Liver (tissue), 9 donors: ENCODE measurements around the gene TSPAN15. TPM values are rescaled to one million over a fixed set of nuclear protein-coding genes. Genes with fewer than 3 reads are reported as not detected.

Source experiments
- DNase-seq: peaks from one replicate; pipeline ENCODE4 v3.0.0-alpha.2; 2017; ENCODE audit warnings: low spot score
- H3K27ac ChIP-seq, 2 donors: one replicate each; pipeline ENCODE4 v1.7.0; 2013; ENCODE audit warnings: inconsistent platforms in 2 of 2, low read length in 2 of 2, control low read depth in 1 of 2, low read depth in 1 of 2, mild to moderate bottlenecking in 1 of 2
- H3K27me3 ChIP-seq, 4 donors: one replicate each; pipeline versions ENCODE4 v1.6.1 to v1.7.0; 2013; ENCODE audit warnings: low read length in 3 of 4, inconsistent platforms in 1 of 4, mild to moderate bottlenecking in 1 of 4, moderate library complexity in 1 of 4; ENCODE audit not compliant: control insufficient read depth in 4 of 4, insufficient read depth in 4 of 4
- H3K36me3 ChIP-seq, 4 donors: one replicate each; pipeline versions ENCODE4 v1.6.1 to v1.7.0; 2013; ENCODE audit warnings: low read length in 3 of 4, mild to moderate bottlenecking in 3 of 4, low read depth in 1 of 4, moderate library complexity in 1 of 4; ENCODE audit not compliant: control insufficient read depth in 4 of 4, insufficient read depth in 3 of 4
- H3K4me1 ChIP-seq, 4 donors: one replicate each; pipeline versions ENCODE4 v1.6.1 to v1.7.0; 2013; ENCODE audit warnings: low read length in 3 of 4, mild to moderate bottlenecking in 3 of 4, moderate library complexity in 1 of 4; ENCODE audit not compliant: control insufficient read depth in 4 of 4, insufficient read depth in 4 of 4
- H3K4me3 ChIP-seq, 3 donors: one replicate each; pipeline versions ENCODE4 v1.6.1 to v1.7.0; 2013; ENCODE audit warnings: low read length in 3 of 3, control low read depth in 1 of 3, low read depth in 1 of 3, mild to moderate bottlenecking in 1 of 3
- H3K9ac ChIP-seq, 2 donors: one replicate each; pipeline ENCODE4 v1.7.0; 2013; ENCODE audit warnings: low read length in 2 of 2, mild to moderate bottlenecking in 2 of 2, moderate library complexity in 2 of 2, control low read depth in 1 of 2, low read depth in 1 of 2
- H3K9me3 ChIP-seq, 4 donors: one replicate each; pipeline versions ENCODE4 v1.6.1 to v1.7.0; 2013; ENCODE audit warnings: low read length in 3 of 4; ENCODE audit not compliant: control insufficient read depth in 4 of 4
- ATF3 ChIP-seq: IDR thresholded peaks from 2 replicates; pipeline ENCODE4 v1.6.1; 2016; ENCODE audit warnings: antibody characterized with exemption
- EGR1 ChIP-seq, 2 donors: IDR thresholded peaks; 2 replicates each; pipeline ENCODE4 v1.6.1; 2016 to 2018; ENCODE audit warnings: antibody characterized with exemption in 2 of 2, low read depth in 2 of 2
- FOXA1 ChIP-seq: IDR thresholded peaks from 2 replicates; pipeline ENCODE4 v1.6.1; 2016; ENCODE audit warnings: antibody characterized with exemption
- FOXA2 ChIP-seq: IDR thresholded peaks from 2 replicates; pipeline ENCODE4 v1.6.1; 2016; ENCODE audit warnings: antibody characterized with exemption
- GABPA ChIP-seq, 2 donors: IDR thresholded peaks in 1 of 2; conservative IDR thresholded peaks in 1 of 2; 2 replicates each; pipeline ENCODE4 v1.6.1; 2016; ENCODE audit warnings: antibody characterized with exemption in 2 of 2, mild to moderate bottlenecking in 1 of 2, moderate library complexity in 1 of 2
- HNF4A ChIP-seq, 2 donors: conservative IDR thresholded peaks; 2 replicates each; pipeline ENCODE4 v1.6.1; 2016; ENCODE audit warnings: antibody characterized with exemption in 2 of 2, mild to moderate bottlenecking in 2 of 2
- HNF4G ChIP-seq: IDR thresholded peaks from 2 replicates; pipeline ENCODE4 v1.6.1; 2016; ENCODE audit warnings: antibody characterized with exemption
- JUND ChIP-seq, 2 donors: IDR thresholded peaks; 2 replicates each; pipeline ENCODE4 v1.6.1; 2016; ENCODE audit warnings: antibody characterized with exemption in 2 of 2
- NR2F2 ChIP-seq: IDR thresholded peaks from 2 replicates; pipeline ENCODE4 v1.6.1; 2016; ENCODE audit warnings: antibody characterized with exemption
- RAD21 ChIP-seq, 2 donors: IDR thresholded peaks; 2 replicates each; pipeline ENCODE4 v1.6.1; 2016; ENCODE audit warnings: antibody characterized with exemption in 2 of 2, mild to moderate bottlenecking in 2 of 2
- REST ChIP-seq: IDR thresholded peaks from 2 replicates; pipeline ENCODE4 v1.6.1; 2016; ENCODE audit warnings: antibody characterized with exemption, mild to moderate bottlenecking
- RXRA ChIP-seq, 2 donors: IDR thresholded peaks; 2 replicates each; pipeline ENCODE4 v1.6.1; 2017 to 2018; ENCODE audit warnings: antibody characterized with exemption in 2 of 2, mild to moderate bottlenecking in 1 of 2
- SP1 ChIP-seq: IDR thresholded peaks from 2 replicates; pipeline ENCODE4 v1.6.1; 2018; ENCODE audit warnings: antibody characterized with exemption, mild to moderate bottlenecking
- TAF1 ChIP-seq: conservative IDR thresholded peaks from 2 replicates; pipeline ENCODE4 v1.6.1; 2016; ENCODE audit warnings: antibody characterized with exemption, mild to moderate bottlenecking
- YY1 ChIP-seq: IDR thresholded peaks from 2 replicates; pipeline ENCODE4 v1.6.1; 2016; ENCODE audit warnings: antibody characterized with exemption, mild to moderate bottlenecking
- WGBS: extraction: QIAGEN DNeasy Blood & Tissue Kit; methylation state at CpG from one replicate; pipeline ENCODE4 v1.1.7; 2013; 5-methylcytosine and 5-hydroxymethylcytosine counted together
- polyA plus RNA-seq, 2 donors: library from polyadenylated mRNA; stranded (reverse) in 1 of 2; unstranded in 1 of 2; fragments of 200-250 nt in 1 of 2; fragments of >200 nt in 1 of 2; fragmentation: Nextera tagmentation in 1 of 2; extraction: Ambion mirVana in 1 of 2; gene quantifications; one replicate each; pipeline versions ENCODE4 v1.2.1 to v1.2.3, GENCODE V29; 2013 to 2015
- total RNA-seq, 2 donors: library from RNA; depleted of rRNA; stranded (reverse); fragments of >200 nt; gene quantifications; one replicate each; pipeline ENCODE4 v1.2.3, GENCODE V29; 2014
- donor health status: healthy.
- donor health status: healthy.
- donor health status: healthy.
- donor health status: healthy.
- donor health status: healthy.

The TSPAN15 gene
- total and polyA plus RNA-seq, 4 donors, result 2.0 to 4.3 (median 3.3) TPM

DNA sequence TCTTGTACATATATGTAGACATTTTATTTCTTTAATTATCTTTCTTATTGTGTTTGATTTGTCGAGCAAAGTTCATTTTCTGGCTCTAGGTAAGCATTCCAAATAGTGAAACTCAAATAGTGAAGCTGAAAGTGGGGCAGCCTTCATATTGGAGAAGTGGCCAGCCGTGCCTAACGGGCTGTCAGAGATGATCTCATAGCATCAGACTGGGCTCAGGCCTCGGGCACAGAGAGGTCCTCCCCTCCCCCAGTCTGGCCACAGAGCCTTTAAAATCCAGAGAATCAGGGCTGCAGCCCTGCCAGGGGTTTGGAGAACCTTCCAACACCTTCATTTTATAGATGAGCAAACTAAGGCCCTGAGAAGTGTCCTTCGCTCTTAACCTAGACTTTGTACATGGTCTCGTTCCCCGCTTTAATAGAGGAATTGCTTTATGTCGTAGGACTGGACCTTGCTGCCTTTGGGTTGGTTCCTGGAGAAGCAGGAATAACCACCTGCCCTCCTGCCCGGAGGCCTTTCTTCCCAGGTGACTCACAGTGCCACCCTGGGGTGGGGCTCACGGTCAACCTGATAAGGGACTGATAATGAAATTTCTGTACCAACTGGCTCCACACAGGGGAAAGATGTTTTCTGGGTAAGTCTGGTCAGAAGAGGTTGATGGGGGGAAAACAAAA, 7.3 kb downstream of the TSPAN15 start:
- WGBS, result 65% methylated on average over 10 of the region's 10 CpGs
- Histone ChIP-seq H3K4me3 (no peak overlapping the region), H3K4me1 (peaks cover 0 to 7% (median 2%) of the 10 kb centered on the region in 4 donors), H3K9ac (no peak overlapping the region), H3K27ac (peak overlapping the region in 1 of 2 donors; percentile 48), H3K27me3 (no peaks in the 10 kb centered on the region), H3K9me3 (no peaks in the 10 kb centered on the region), H3K36me3 (no peaks in the 10 kb centered on the region)
- no peak for DNase-seq
- TF ChIP-seq RXRA (IDR thresholded peaks at IDR 0.05), result no peak
- no peak for TF ChIP-seq SP1
- no peak for TF ChIP-seq HNF4G
- TF ChIP-seq EGR1 (IDR thresholded peaks at IDR 0.05; ENCODE audit: low read depth in 2 of 2), result no peak
- TF ChIP-seq FOXA1, result no peak
- TF ChIP-seq JUND (IDR thresholded peaks at IDR 0.05), result no peak
- no peak for TF ChIP-seq RAD21 (IDR thresholded peaks at IDR 0.05)
- no peak for TF ChIP-seq YY1
- TF ChIP-seq ATF3, result no peak
- TF ChIP-seq NR2F2, result no peak
- no peak for TF ChIP-seq HNF4A (conservative IDR thresholded peaks at IDR 0.05)
- no peak for TF ChIP-seq TAF1
- TF ChIP-seq GABPA (IDR thresholded peaks at IDR 0.05 in 1 of 2, conservative IDR thresholded peaks at IDR 0.05 in 1 of 2), result no peak

GRCh38 chr10:69459101-69459790, 8.0 kb downstream of the TSPAN15 start:
- peaks cover 0 to 7% (median 2%) of the 10 kb centered on the region in 4 donors for H3K4me1 ChIP-seq
- no peak for DNase-seq
- no peak for TF ChIP-seq TAF1
- TF ChIP-seq RAD21 (IDR thresholded peaks at IDR 0.05), result no peak
- TF ChIP-seq FOXA1, result no peak
- no peak for TF ChIP-seq EGR1 (IDR thresholded peaks at IDR 0.05; ENCODE audit: low read depth in 2 of 2)
- TF ChIP-seq NR2F2, result no peak
- TF ChIP-seq ATF3, result no peak
- TF ChIP-seq SP1, result no peak
- TF ChIP-seq GABPA (IDR thresholded peaks at IDR 0.05 in 1 of 2, conservative IDR thresholded peaks at IDR 0.05 in 1 of 2), result no peak
- no peak for TF ChIP-seq YY1
- no peak for TF ChIP-seq FOXA2
- TF ChIP-seq HNF4A (conservative IDR thresholded peaks at IDR 0.05), result no peak
- TF ChIP-seq RXRA (IDR thresholded peaks at IDR 0.05), result no peak
- H3K4me3 ChIP-seq, result no peak overlapping the region
- H3K36me3 ChIP-seq, result no peaks in the 10 kb centered on the region
- H3K27ac ChIP-seq, result no peak overlapping the region
- no peaks in the 10 kb centered on the region for H3K27me3 ChIP-seq
- no peaks in the 10 kb centered on the region for H3K9me3 ChIP-seq
- H3K9ac ChIP-seq, result no peak overlapping the region
- WGBS, result 84% methylated on average over 8 of the region's 8 CpGs

- H3K27me3 ChIP-seq, result no peaks in the 10 kb centered on the region
- WGBS, result 87% methylated on average over 12 of the region's 12 CpGs
- no peaks in the 10 kb centered on the region for H3K36me3 ChIP-seq
- H3K9me3 ChIP-seq, result no peaks in the 10 kb centered on the region
- H3K4me3 ChIP-seq, result no peak overlapping the region
- H3K27ac ChIP-seq, result no peak overlapping the region
- no peak overlapping the region for H3K9ac ChIP-seq
- DNase-seq, result no peak
- peaks cover 0 to 7% (median 2%) of the 10 kb centered on the region in 4 donors for H3K4me1 ChIP-seq
- no peak for TF ChIP-seq EGR1 (IDR thresholded peaks at IDR 0.05; ENCODE audit: low read depth in 2 of 2)
- TF ChIP-seq SP1, result no peak
- no peak for TF ChIP-seq ATF3
- no peak for TF ChIP-seq REST
- no peak for TF ChIP-seq NR2F2
These were observed 8.8 kb downstream of the TSPAN15 start for GRCh38 chr10:69459893-69460575.
